ENCODE results near the gene C9orf57. TPM values are rescaled to one million over a fixed set of nuclear protein-coding genes. Genes with fewer than 3 reads are reported as not detected.
"Not testable (repeated sequence)": the region's sequence is repeated elsewhere in the genome, so short reads cannot be mapped to it uniquely, and the experiment has no call there.

The C9orf57 gene
- total RNA-seq, 1 donor from 2014 or later, result not detected

- no peak for DNase-seq (ENCODE audit: low spot score)
- no peak overlapping the region for H3K4me3 Mint-ChIP-seq (ENCODE audit: unreplicated experiment)
- TF ChIP-seq, protein P1, sequence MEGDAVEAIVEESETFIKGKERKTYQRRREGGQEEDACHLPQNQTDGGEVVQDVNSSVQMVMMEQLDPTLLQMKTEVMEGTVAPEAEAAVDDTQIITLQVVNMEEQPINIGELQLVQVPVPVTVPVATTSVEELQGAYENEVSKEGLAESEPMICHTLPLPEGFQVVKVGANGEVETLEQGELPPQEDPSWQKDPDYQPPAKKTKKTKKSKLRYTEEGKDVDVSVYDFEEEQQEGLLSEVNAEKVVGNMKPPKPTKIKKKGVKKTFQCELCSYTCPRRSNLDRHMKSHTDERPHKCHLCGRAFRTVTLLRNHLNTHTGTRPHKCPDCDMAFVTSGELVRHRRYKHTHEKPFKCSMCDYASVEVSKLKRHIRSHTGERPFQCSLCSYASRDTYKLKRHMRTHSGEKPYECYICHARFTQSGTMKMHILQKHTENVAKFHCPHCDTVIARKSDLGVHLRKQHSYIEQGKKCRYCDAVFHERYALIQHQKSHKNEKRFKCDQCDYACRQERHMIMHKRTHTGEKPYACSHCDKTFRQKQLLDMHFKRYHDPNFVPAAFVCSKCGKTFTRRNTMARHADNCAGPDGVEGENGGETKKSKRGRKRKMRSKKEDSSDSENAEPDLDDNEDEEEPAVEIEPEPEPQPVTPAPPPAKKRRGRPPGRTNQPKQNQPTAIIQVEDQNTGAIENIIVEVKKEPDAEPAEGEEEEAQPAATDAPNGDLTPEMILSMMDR (IDR thresholded peaks at IDR 0.05), result no peak
- no peaks in the 10 kb centered on the region for H3K9me3 Mint-ChIP-seq (ENCODE audit: low read depth)
- no peaks in the 10 kb centered on the region for H3K36me3 Mint-ChIP-seq (ENCODE audit: low read depth)
- H3K27me3 Mint-ChIP-seq (ENCODE audit: low read depth), result no peaks in the 10 kb centered on the region
- peaks cover 17% of the 10 kb centered on the region for H3K4me1 Mint-ChIP-seq (ENCODE audit: low read depth)
- H3K27ac Mint-ChIP-seq (ENCODE audit: unreplicated experiment), result peak overlapping the region; percentile 20
These were observed 34.5 kb downstream of the C9orf57 start for GRCh38 chr9:72025906-72026305.

DNA sequence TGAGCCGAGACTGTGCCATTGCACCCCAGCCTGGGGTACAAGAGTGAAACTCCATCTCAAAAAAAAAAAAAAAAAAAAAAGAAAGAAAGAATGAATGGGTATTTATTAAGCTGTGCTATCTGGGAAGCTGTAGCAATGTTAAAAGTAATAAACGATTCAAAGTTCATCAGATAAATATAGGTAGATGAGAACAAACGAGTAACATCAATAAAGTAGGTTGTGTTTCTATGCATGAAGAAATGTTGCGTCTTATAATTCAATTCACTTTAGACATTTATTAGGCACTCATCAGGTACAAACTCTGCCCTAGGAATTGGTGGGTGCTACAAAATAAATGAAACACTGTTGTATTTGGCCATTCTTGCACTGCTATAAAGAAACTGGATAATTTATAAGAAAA lies 36.8 kb downstream of the C9orf57 start:
- H3K36me3 Mint-ChIP-seq (ENCODE audit: low read depth), result no peaks in the 10 kb centered on the region
- DNase-seq (ENCODE audit: low spot score), result no peak
- TF ChIP-seq, protein P1 (IDR thresholded peaks at IDR 0.05), result no peak
- peaks cover 17% of the 10 kb centered on the region for H3K4me1 Mint-ChIP-seq (ENCODE audit: low read depth)
- no peak overlapping the region for H3K27ac Mint-ChIP-seq (ENCODE audit: unreplicated experiment)
- no peaks in the 10 kb centered on the region for H3K9me3 Mint-ChIP-seq (ENCODE audit: low read depth)
- H3K4me3 Mint-ChIP-seq (ENCODE audit: unreplicated experiment), result no peak overlapping the region
- H3K27me3 Mint-ChIP-seq (ENCODE audit: low read depth), result no peaks in the 10 kb centered on the region

DNA sequence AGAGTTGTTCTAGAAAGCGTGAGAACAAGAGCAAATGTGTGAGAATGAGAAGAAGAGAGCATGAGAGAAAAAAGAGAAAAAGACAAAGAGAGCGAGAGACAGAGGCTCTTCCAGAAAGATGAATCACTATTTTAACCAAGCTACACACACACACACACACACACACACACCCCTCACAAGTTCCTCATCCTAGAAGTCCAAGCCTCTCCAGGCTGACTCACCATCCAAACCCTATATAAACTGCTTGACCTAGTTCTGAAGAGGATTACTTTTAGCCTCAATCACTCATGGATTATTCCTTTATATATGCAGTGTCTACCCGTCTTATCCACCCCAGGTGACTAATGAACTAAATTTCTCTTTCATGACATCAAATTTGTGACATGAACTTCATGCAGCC lies 37.6 kb downstream of the C9orf57 start:
- TF ChIP-seq, protein P1 (IDR thresholded peaks at IDR 0.05), result no peak
- H3K4me3 Mint-ChIP-seq (ENCODE audit: unreplicated experiment), result no peak overlapping the region
- no peaks in the 10 kb centered on the region for H3K27me3 Mint-ChIP-seq (ENCODE audit: low read depth)
- DNase-seq (ENCODE audit: low spot score), result no peak
- peak overlapping the region; percentile 72 for H3K27ac Mint-ChIP-seq (ENCODE audit: unreplicated experiment)
- no peaks in the 10 kb centered on the region for H3K9me3 Mint-ChIP-seq (ENCODE audit: low read depth)
- peaks cover 17% of the 10 kb centered on the region for H3K4me1 Mint-ChIP-seq (ENCODE audit: low read depth)
- H3K36me3 Mint-ChIP-seq (ENCODE audit: low read depth), result no peaks in the 10 kb centered on the region

GRCh38 chr9:72013292-72013760 lies 47.1 kb downstream of the C9orf57 start:
- TF ChIP-seq, protein P1 (IDR thresholded peaks at IDR 0.05), result no peak
- no peaks in the 10 kb centered on the region for H3K4me1 Mint-ChIP-seq (ENCODE audit: low read depth)
- no peak overlapping the region for H3K4me3 Mint-ChIP-seq (ENCODE audit: unreplicated experiment)
- H3K27ac Mint-ChIP-seq (ENCODE audit: unreplicated experiment), result peak overlapping the region; percentile 15
- H3K27me3 Mint-ChIP-seq (ENCODE audit: low read depth), result no peaks in the 10 kb centered on the region
- no peak for DNase-seq (ENCODE audit: low spot score)
- H3K36me3 Mint-ChIP-seq (ENCODE audit: low read depth), result no peaks in the 10 kb centered on the region
- no peaks in the 10 kb centered on the region for H3K9me3 Mint-ChIP-seq (ENCODE audit: low read depth)

GRCh38 chr9:72012646-72013045 lies 47.8 kb downstream of the C9orf57 start:
- Mint-ChIP-seq H3K4me3 (ENCODE audit: unreplicated experiment) (no peak overlapping the region), H3K27me3 (ENCODE audit: low read depth) (no peaks in the 10 kb centered on the region), H3K9me3 (ENCODE audit: low read depth) (no peaks in the 10 kb centered on the region), H3K36me3 (ENCODE audit: low read depth) (no peaks in the 10 kb centered on the region), H3K4me1 (ENCODE audit: low read depth) (no peaks in the 10 kb centered on the region), H3K27ac (ENCODE audit: unreplicated experiment) (no peak overlapping the region)
- no peak for DNase-seq (ENCODE audit: low spot score)
- TF ChIP-seq, protein P1 (IDR thresholded peaks at IDR 0.05), result no peak

DNA sequence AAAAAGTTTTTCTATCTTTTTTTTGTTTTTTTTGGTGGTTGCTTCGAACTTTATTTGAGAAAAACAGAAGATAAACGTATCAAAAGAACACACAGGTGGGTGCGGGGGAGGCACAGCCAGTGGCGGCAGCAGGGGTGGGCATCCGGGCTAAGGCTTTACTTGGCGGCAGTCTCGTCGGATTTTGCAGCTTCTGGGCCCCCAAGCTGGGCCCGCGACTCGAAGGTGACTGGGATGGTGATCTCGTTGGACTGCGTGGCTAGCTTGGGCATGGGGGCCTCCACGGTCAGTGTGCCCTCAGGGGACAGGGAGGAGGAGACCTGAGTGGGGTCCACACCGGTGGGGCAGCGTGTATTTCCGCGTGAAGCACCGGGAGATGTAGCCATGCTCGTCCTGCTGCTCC lies 52.7 kb downstream of the C9orf57 start:
- not testable (repeated sequence) for H3K36me3 Mint-ChIP-seq (ENCODE audit: low read depth); H3K4me3 Mint-ChIP-seq (ENCODE audit: unreplicated experiment); H3K27ac Mint-ChIP-seq (ENCODE audit: unreplicated experiment); H3K4me1 Mint-ChIP-seq (ENCODE audit: low read depth); H3K9me3 Mint-ChIP-seq (ENCODE audit: low read depth); DNase-seq (ENCODE audit: low spot score); H3K27me3 Mint-ChIP-seq (ENCODE audit: low read depth)

Measured in chondrocyte (in vitro differentiated cells).